Stimulated activated CD8-positive, alpha-beta memory T cell treated with anti-CD3 and anti-CD28 coated beads, Interleukin-12 subunit alpha, Interleukin-12 subunit beta, amount 100 ng/mL, for 1 hour (primary cell): ENCODE data around the gene ZNF185.
A peak's percentile ranks its signal among the peaks of the same experiment; 100 is the strongest.

Source experiments
- DNase-seq: peaks from one replicate; pipeline ENCODE4 v3.0.0-alpha.2; 2020; ENCODE audit warnings: low read depth

The ZNF185 gene

GRCh38 chrX:152917656-152918579, 20.1 kb downstream of the ZNF185 start:
- no peak for DNase-seq

- DNase-seq = no peak
Observed at GRCh38 chrX:152918707-152919106, 20.8 kb downstream of the ZNF185 start.

GRCh38 chrX:152923599-152923998, 25.7 kb downstream of the ZNF185 start:
- no peak for DNase-seq

GRCh38 chrX:152925835-152926234, 28.0 kb downstream of the ZNF185 start:
- DNase-seq = no peak

GRCh38 chrX:152926279-152926678, 28.4 kb downstream of the ZNF185 start:
- no peak for DNase-seq

- no peak for DNase-seq
Observed at GRCh38 chrX:152926923-152927322, 29.1 kb downstream of the ZNF185 start.

DNA sequence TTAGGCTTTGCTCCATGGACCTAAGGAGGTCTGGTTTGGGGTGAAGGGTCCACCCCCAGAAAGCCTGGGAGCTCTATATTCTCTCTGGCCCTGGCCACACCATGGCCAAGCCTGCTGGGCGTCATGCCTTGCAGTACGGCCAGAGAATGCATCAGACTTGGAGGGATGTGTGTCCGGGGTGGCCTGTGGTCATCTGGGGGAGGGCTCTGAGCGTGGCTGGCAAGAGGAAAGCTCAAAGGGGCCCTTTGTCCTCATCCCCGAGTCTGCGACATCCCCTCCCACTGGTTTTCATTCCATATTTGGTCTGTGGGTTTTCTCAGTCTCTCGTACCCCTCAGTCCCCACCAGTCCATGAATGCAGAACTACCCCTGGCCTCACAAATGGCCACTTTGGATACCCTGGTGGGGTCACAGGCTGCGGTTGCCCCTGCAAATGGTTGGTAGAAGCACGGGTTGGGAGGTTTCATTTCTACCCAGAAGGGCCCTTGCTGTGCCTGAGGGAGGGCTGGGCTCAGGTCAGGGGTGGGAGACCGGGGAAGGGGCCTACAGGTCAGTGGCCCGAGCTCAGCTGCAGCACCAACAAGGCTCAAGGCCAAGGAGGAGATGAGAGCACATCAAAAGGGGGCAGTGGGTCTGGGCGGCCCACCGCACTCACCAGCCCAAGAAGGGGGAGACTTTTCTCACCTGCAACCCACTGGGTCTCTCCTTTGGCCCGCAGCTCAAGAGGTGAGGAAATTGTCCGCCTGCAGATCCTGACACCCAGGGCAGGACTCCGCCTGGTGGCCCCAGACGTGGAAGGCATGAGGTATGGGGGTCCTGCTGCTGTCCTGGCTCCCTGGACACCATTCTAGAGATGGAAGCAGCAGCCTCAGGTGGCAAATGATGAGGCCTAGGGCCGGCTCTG, 30.2 kb downstream of the ZNF185 start:
- DNase-seq = no peak

DNA sequence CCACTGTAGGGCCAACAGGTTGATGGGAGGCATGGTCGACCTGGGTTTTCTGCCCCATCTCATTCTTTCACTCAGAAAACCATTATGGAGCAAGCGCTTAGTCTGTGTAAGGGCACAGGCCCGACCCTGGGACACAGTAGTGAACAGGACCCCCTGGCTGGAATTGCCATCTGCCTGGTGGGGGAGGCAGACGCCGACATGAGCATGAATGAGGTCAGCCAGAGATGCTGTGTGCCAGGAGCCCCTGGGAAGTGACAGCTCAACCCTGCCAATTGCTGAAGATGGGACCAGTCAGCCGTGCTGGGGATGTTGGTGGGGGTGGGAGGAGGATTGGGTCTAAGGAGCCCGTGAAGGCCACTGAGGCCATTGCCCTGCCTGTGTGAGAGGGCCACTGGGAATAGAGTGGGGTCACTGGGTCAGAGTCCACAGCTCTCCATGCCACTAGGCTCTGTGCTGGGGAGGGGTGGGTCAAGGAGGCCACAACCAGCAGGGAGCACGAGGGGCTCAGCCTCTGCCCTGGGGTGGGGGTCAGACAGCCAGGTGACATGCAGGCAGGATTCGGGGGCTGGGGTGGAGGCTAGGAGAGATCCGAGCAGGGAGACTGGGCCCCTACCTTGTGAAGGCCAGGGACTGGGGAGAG, 31.0 kb downstream of the ZNF185 start:
- no peak for DNase-seq

GRCh38 chrX:152929898-152930297, 32.0 kb downstream of the ZNF185 start:
- DNase-seq = no peak

GRCh38 chrX:152930516-152930915, 32.6 kb downstream of the ZNF185 start:
- DNase-seq = no peak

DNA sequence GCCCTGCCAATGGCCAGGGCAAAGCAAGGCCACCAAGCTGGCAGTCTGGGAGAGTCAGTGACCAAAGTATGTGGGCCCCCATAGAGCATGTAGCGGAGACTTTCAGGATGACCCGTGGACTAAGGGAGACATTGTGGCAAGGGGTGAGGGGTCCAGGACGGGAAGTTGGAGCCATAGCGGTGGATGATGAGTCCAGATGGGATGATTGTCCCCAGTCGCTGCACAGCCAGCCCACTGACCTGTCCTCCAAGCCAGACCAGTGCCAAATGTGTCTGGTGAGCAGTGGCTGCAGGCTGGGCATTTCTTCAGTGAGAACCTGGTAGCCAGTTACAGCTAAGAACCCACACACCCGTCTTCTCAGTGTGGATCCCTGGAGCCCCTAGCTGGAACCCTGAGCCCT, 34.3 kb downstream of the ZNF185 start:
- no peak for DNase-seq

DNA sequence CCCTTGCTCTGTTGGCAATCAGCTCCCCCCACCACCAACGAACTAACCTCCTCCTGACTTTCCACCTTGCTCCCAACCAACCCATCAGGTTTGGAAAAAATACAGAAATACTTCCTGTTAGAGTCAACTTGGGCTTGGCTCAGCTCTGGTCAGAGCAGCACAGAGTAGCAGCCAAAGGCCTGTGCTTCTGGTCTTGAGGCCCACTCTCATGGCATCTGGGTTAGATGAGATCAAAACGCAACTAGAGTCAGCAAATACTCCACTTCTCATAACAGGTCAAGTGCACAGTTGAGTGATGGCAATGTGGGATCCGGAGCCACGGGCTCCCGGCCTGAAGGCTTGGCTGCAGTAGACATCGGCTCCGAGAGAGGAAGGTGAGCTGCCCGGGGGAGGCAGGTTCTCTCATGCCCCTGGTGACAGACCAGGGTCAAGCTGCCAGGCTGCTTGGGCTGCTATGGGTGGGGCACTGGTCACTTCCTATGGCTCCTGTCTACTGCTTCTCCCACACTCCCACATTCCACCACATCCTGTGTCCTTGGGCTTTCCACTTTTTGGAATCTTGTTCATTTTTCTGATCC, 34.8 kb downstream of the ZNF185 start:
- DNase-seq = no peak

GRCh38 chrX:152936306-152936705, 38.4 kb downstream of the ZNF185 start:
- DNase-seq = no peak

DNA sequence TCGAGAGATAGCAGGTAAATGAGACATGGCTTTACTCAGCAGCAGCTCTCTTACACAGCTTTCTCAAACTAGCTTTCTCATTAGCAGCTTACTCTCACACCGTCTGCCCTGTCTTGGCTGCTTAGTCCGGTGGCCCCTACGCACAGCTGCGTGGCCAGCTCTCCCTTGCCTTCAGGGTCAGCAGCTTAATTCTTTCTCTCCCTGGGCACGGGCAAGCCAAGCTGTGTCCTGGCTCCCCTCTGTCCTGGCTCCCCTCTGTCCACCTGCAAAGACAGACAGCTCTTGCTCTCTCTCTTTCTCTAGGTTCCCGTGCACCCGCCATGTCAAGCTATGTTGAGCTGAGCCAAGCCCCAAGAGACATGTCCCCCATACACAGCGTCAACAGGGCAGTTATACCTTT, 39.4 kb downstream of the ZNF185 start:
- DNase-seq = no peak

GRCh38 chrX:152941328-152942076, 43.6 kb downstream of the ZNF185 start:
- peak; percentile 76 for DNase-seq

- DNase-seq = no peak
Observed at GRCh38 chrX:152942077-152942442, 44.2 kb downstream of the ZNF185 start.

DNA sequence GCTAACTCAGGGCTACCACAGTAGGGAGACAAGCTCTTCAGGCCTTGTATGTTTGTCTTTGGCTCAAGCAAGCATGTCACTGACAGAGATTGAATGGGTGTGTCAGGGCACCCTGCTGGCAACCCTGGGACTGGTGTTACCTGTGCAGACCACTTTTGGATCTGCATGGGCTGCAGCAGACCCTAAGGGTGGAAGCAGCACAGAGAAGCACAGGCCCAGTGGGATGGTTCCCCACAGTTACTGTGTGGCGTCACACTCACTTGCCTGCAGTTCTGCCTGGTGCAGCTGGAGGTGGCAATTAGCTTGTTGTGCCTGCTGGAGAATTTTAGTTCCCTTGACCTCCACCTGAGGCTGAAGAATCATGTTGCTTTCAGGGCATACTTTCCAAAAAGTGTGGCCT, 46.0 kb downstream of the ZNF185 start:
- no peak for DNase-seq

DNA sequence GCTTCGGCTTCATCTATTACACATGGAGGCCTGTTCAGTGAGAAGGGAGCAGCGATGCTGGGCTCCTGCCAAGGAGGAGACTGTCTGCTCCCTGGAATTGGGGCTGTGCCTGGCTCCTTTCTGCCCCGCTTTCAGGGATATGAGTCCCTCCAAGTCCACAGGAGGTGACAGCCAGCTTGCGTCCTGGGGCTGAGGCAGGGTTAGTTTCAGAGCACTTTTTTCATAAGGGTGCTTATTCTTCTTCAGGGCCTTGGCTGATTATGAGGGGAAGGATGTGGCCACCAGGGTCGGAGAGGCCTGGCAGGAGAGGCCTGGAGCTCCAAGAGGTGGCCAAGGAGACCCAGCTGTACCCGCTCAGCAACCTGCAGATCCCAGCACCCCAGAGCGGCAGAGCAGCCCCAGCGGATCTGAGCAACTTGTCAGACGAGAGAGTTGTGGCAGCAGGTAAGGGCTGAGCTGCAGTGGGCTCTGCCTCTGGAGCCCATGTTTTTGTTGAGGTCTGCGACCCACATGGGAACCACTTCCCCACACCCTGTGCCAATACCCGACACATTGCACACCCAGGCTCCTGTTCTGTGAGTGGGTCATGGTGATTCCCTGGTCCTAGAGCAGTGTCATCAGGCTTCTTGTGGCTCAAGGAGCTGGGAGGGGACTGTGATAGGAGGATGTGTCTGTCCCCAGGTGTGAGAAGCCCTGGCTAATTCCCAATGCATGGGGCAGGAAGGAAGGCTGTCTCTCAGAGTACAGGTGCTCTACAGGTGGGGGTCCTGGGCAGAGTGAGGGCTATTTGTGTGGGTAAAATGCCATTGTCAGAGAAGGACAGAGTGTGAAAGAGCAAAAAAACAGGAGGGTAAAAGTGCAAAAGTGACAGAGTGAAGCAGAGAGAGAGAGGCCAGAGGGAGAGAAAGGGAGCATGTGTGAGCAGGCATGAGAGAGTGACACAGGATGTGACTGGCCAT, 47.4 kb downstream of the ZNF185 start:
- DNase-seq = no peak

DNA sequence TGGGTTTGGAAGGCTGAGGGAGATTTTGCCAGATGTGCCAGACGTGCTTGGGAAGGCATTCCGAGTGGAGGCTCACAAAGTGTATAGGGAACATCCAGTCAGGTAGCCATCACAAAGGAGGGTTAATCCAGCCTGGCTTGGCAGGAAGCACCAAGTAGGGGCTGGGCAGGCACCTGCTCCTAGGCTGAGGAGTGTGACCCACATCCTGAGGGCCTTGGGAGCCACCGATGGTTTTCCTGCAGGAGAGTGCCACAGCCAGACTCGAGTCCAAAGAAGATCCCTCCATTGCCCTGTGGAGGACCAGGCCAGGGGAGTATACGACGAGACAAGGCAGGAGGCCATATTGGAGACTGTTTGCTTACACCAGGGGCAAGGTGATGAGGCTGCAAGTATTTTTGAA, 48.8 kb downstream of the ZNF185 start:
- no peak for DNase-seq
